Dedifferentiated amniotic fluid mesenchymal stem cell (primary cell): ENCODE data around the gene IRX3.

Experiments
- DNase-seq: peaks from one replicate; pipeline ENCODE4 v3.0.0-alpha.2; 2016; ENCODE audit errors: extremely low spot score

IRX3 gene

GRCh38 chr16:54286366-54287130, at the start of gene IRX3:
IRX3 (minus strand) TSS chr16:54286787; CDS start chr16:54286050, 737 bp downstream.
- peak; percentile 76 for DNase-seq

DNA sequence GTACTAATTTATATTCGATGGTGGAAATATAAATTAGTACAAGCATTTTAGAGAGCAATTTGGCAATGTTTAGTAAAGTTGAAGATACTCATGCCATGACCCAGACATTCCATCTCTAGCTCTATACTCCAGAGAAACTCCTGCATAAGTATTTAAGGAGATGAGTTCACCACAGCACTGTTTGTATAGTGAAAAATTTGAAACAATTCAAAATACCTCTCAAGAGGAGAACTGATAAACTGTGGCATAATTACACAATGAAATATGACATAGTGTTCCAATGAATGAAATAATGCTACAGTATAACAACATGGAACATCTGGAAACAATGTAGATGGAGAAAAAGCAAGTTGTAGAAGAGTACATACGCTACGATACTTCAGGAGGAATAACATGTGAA, 48.6 kb upstream of the IRX3 start:
- DNase-seq: no peak

DNA sequence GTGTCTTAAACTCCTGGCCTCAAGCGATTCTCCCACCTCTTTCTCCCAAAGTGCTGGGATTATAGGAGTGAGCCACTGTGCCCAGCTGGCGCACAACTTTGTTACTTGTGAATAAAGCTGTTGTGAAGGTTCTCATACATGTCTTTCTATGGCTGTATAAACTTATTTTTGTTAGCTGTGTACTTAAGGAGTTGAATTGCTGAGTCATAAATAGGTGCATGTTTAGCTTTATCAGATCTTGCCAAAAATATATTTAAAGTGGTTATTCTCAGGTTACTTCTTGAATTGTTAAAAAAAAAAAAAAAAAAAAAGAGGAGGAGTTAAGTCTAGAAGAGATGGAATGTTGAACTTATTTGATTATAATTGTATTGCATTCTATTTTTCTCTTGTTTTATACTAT, 47.6 kb upstream of the IRX3 start:
- DNase-seq: no peak

- no peak for DNase-seq
Observed at GRCh38 chr16:54331241-54332002, 44.8 kb upstream of the IRX3 start.

- DNase-seq: no peak
Observed at GRCh38 chr16:54327609-54328008, 41.0 kb upstream of the IRX3 start.

GRCh38 chr16:54326266-54326662, 39.7 kb upstream of the IRX3 start:
- no peak for DNase-seq

DNA sequence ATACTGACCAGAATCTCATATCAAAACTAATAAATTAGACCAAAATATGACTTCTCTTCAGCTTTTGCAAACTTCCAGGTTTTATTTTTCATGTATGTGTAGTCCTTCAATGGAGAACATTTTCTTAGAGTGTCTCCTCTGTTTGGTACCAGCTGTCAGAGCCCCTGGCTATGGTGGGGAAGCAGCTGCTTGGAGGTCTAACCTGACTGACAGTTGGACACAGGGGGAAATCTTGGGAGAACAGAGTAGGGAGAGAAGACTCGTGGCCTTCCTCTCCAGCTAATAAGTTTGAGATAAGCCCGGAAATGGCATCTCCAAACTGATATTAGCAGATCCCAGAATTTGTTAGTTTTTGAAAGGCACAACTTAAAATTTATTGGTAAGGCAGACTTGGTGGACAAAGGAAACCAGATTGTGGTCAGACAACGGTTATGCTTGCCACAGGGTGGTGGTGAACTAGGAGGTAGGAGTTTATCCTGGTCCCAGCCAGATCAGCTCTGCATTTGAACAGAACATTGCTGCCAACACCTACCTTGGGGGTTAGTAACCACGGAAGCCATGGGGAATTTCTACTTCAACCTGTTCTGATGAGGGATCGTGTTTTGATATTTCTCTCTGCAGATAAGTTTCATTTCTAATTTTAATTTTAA, 39.2 kb upstream of the IRX3 start:
- DNase-seq: no peak

GRCh38 chr16:54324716-54325115, 38.1 kb upstream of the IRX3 start:
- DNase-seq: no peak

- DNase-seq: no peak
Observed at GRCh38 chr16:54320697-54321340, 34.2 kb upstream of the IRX3 start.

- no peak for DNase-seq
Observed at GRCh38 chr16:54318941-54319340, 32.4 kb upstream of the IRX3 start.

DNA sequence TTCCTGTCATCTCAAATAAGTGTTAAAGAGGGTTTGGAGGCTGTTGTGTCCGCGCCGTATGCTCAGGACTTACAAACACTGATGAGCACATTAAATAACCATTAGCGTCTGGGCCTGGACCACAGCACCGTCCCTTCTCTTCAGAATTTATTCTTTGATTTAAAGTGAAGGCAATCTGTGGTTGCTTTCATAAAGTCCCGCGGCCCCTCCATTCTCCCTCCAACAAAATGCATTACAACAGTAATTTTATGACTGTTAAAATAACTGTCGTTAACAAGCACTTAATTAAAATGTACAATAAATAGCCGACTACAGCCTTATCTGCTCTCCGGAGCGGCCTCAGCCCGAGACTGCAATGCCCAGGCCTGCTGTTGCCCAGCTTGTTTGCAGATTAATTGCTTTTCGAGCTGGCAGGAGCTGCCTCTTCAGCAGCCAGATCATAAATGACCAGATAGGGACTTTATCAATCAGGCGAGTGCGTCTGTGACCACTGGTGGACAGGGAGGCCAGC, 30.6 kb upstream of the IRX3 start:
- DNase-seq: no peak

- no peak for DNase-seq
Observed at GRCh38 chr16:54316095-54316889, 29.7 kb upstream of the IRX3 start.

DNA sequence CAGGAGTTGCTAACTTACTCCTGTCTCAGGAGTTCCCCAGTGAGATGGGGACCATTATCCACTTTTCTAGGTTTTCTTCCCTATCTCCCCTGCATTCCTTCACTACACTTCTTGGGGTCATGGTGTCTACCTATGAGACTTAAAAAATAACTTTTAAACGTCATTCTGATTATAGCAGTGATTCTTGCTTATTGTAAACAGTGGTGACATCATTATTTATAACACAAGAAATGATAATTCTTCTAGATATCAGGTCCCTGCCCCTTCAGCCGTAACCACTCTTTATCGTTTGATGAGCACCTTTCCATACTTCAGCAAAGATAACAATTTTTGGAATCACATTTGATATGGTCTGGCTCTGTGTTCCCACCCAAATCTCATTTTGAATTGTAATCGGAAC, 27.2 kb upstream of the IRX3 start:
- no peak for DNase-seq

GRCh38 chr16:54312502-54312991, 26.0 kb upstream of the IRX3 start:
- DNase-seq: no peak

DNA sequence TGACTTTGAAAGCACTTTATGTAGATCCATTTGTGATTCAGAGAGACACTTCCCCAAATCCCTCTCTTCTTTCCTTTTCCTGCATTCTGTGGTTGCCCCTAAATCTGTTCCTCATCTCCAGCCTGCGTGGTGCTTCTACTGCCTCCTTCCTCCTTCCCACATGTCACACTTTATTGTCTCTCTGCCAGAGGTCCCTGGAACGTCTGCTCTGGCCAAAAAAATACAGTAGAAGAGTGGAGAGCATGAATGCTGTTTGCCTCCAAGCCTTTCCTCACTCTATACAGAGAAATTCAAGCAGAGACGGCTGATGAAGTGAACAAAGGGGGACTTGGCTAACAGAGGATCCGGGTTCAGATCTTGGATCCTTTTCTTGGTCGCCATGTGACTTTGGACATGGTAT, 22.8 kb upstream of the IRX3 start:
- DNase-seq: no peak

GRCh38 chr16:54305080-54305479, 18.5 kb upstream of the IRX3 start:
- DNase-seq: no peak

- DNase-seq: no peak
Observed at GRCh38 chr16:54303613-54304012, 17.0 kb upstream of the IRX3 start.

DNA sequence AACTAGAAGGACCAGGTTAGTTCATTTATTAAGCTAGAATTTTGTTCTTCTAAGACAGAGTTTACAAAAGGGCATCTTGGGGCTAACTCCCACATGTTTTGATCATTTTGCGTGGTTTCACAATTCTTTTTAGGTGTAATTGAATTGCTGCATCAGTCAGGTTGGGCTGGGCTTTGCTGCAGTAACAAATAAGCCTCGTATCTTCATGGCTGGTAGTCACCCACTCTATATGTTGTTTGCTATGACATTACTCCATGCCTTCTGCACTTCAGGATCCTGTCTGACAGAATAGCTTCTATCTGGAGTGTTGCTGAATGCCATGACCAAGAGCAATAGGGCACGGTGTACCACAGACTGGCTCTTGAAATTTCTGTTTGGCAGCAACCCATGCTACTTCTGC, 10.6 kb upstream of the IRX3 start:
- no peak for DNase-seq

GRCh38 chr16:54296543-54296942, 10.0 kb upstream of the IRX3 start:
- DNase-seq: no peak

DNA sequence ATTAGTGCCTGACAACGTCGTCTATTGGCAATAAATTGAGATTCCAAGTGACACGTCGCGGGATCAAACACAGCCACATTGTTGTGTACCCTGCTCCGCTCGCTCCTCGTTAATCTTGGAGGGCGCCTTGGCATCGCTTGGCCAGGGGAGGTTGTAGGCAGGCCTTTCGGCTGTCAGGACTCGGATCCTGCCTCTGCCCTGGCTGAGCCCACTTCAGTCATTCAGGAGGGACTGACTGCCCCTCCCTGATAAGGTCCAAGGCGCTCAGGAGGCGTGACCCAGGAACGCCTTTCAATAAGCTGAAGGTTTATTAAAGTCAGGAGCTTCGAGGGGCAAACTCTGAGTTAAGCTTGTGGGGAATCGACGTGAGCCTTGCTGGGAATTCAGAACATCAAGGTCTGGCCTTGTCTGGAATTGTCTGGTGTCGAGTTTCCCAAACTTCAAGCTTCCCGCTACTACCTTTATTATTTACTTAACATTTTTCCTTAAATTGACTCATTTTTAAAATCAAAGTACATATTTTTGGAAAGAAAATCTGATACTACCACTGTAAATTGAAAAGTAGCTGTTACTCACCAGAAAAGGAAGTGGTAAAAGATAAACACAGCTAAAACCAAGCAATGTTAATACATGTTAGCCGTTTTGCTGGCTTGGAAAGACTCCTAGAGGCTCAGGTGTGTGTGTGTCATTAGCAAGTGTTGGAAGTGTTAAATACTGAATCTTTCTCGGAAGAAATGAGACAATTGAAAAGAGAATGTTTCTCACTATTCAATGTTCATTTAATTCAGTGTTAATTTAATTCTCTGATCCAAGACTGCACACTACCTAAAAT, 5.3 kb upstream of the IRX3 start:
- no peak for DNase-seq
